Right cardiac atrium (tissue), 5 donors: ENCODE data around the gene DAB1. TPM values are rescaled to one million over a fixed set of nuclear protein-coding genes. Genes with fewer than 3 reads are reported as not detected.

Source experiments
- ATAC-seq, 2 donors: fragments of 200-7000 bp; cut with Tn5 transposase; one replicate each; pipeline versions ENCODE4 v1.8.0 to v1.9.1; 2020; ENCODE audit warnings: moderate library complexity in 2 of 2, mild to moderate bottlenecking in 1 of 2
- DNase-seq, 3 donors: peaks; one replicate each; pipeline ENCODE4 v3.0.0-alpha.2; 2020
- H3K27ac ChIP-seq: one replicate; pipeline ENCODE4 v1.5.1; 2013; ENCODE audit warnings: mild to moderate bottlenecking, low read length, control low read depth, moderate library complexity
- H3K27me3 ChIP-seq: one replicate; pipeline ENCODE4 v1.6.1; 2013; ENCODE audit not compliant: control insufficient read depth, insufficient read depth
- H3K4me1 ChIP-seq: one replicate; pipeline ENCODE4 v1.6.1; 2013; ENCODE audit warnings: low read length; ENCODE audit not compliant: control insufficient read depth, insufficient read depth
- H3K4me3 ChIP-seq: one replicate; pipeline ENCODE4 v1.5.1; 2013; ENCODE audit warnings: low read length, control low read depth
- H3K9me3 ChIP-seq: one replicate; pipeline ENCODE4 v1.6.1; 2013; ENCODE audit warnings: low read length; ENCODE audit not compliant: control insufficient read depth
- WGBS: extraction: QIAGEN DNeasy Blood & Tissue Kit; methylation state at CpG from one replicate; pipeline ENCODE4 v1.1.7; 2013; 5-methylcytosine and 5-hydroxymethylcytosine counted together
- intact Hi-C, 4 donors: fragments of 100-400 bp; cut with DNase I; formaldehyde crosslinking; loops; one replicate each; pipeline versions ENCODE4 v1.11.0 to v1.14.0; 2022 to 2023
- polyA plus RNA-seq: library from polyadenylated mRNA; stranded (reverse); fragments of 200-250 nt; gene quantifications from one replicate; pipeline ENCODE4 v1.2.3, GENCODE V29; 2013
- total RNA-seq, 4 donors: library from RNA; stranded (reverse); fragmentation: NEBNext Ultra II Directional; extraction: Animal tissue kit (Norgen Biotek cat#: 25700); gene quantifications; one replicate each; pipeline ENCODE4 v1.2.1, GENCODE V29; 2021
- donor health status: healthy with polysubstance abuse.
- donor health status: DM: no; HTN: yes; CAD: no.
- donor health status: DM: no; HTN: no; CAD: no.
- donor health status: DM: no; HTN: yes; CAD: no; lungs with severe emphysema.
- donor health status: DM: yes; HTN: yes; CAD: no.

DAB1 gene
- total and polyA plus RNA-seq, 5 donors: 2.5 to 10.8 (median 8.7) TPM

DNA sequence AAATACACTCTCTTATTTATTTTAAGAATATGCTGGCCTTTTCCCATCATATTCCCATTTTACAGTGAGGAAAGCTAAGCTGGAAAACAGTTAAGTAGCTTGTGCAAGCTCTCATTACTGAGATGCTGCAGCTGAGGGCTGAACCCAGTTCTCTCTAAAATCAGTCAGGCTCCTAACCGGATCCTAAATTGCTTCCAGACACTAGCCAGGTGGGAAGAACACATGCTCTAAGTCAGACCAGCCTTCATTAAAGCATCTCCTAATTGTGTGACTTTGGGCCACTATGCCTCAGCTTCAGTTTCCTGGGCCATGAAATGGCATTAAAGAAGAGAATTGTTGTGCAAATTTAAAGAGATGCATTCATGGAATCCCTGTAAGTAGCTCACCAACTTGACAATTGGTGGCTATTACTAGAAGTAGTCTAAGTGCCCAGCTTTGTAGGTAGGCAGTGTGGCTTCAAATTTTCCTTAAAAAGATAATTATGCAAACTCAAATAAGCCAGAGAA is 228.4 kb downstream of the DAB1 start:
- intact Hi-C loops: no loop called here
- no peak overlapping the region for H3K4me3 ChIP-seq
- H3K27ac ChIP-seq: no peak overlapping the region
- DNase-seq: no peak
- no peaks in the 10 kb centered on the region for H3K9me3 ChIP-seq
- 88% methylated on average over 1 of the region's 1 CpG for WGBS
- no peaks in the 10 kb centered on the region for H3K27me3 ChIP-seq
- ATAC-seq: no peak
- H3K4me1 ChIP-seq: no peaks in the 10 kb centered on the region

DNA sequence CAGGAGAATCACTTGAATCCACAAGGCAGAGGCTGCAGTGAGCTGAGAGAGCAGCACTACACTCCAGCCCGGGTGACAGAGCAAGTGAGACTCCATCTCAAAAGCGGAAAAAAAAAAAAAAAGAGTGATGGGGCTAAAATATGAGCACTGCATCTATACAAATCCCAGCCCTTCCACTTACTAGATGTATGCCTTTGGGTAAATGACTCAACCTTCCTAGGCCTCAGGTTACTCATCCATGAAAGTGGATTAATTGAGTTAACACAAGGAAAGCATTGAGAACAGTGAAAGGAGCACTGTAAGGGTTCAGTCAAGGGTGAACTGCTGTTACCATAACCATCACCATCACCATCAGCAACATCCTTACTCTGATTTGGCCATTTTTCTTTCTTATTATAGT is 231.6 kb downstream of the DAB1 start:
- 93% methylated on average over 2 of the region's 2 CpGs for WGBS
- DNase-seq: no peak
- H3K4me3 ChIP-seq: no peak overlapping the region
- no peaks in the 10 kb centered on the region for H3K27me3 ChIP-seq
- no peaks in the 10 kb centered on the region for H3K9me3 ChIP-seq
- ATAC-seq: no peak
- no peak overlapping the region for H3K27ac ChIP-seq
- intact Hi-C loops: no loop called here
- no peaks in the 10 kb centered on the region for H3K4me1 ChIP-seq

GRCh38 chr1:57190898-57191297 is 233.0 kb downstream of the DAB1 start:
- H3K27me3 ChIP-seq: no peaks in the 10 kb centered on the region
- WGBS: 84% methylated on average over 2 of the region's 2 CpGs
- no peak for ATAC-seq
- no peak overlapping the region for H3K4me3 ChIP-seq
- no peak overlapping the region for H3K27ac ChIP-seq
- intact Hi-C loops: no loop called here
- no peaks in the 10 kb centered on the region for H3K9me3 ChIP-seq
- DNase-seq: no peak
- no peaks in the 10 kb centered on the region for H3K4me1 ChIP-seq

- Histone ChIP-seq H3K4me1 (no peaks in the 10 kb centered on the region), H3K9me3 (no peaks in the 10 kb centered on the region), H3K27me3 (no peaks in the 10 kb centered on the region), H3K27ac (no peak overlapping the region), H3K4me3 (no peak overlapping the region)
- 73% methylated on average over 2 of the region's 2 CpGs for WGBS
- ATAC-seq: no peak
- intact Hi-C loops: no loop called here
- no peak for DNase-seq
These were observed 235.7 kb downstream of the DAB1 start for GRCh38 chr1:57188168-57188567.

- no peaks in the 10 kb centered on the region for H3K9me3 ChIP-seq
- H3K27me3 ChIP-seq: no peaks in the 10 kb centered on the region
- no peak overlapping the region for H3K27ac ChIP-seq
- WGBS: 96% methylated on average over 3 of the region's 3 CpGs
- ATAC-seq: no peak
- DNase-seq: no peak
- no peaks in the 10 kb centered on the region for H3K4me1 ChIP-seq
- no peak overlapping the region for H3K4me3 ChIP-seq
- intact Hi-C loops: no loop called here
These were observed 237.4 kb downstream of the DAB1 start for GRCh38 chr1:57186455-57186854.

DNA sequence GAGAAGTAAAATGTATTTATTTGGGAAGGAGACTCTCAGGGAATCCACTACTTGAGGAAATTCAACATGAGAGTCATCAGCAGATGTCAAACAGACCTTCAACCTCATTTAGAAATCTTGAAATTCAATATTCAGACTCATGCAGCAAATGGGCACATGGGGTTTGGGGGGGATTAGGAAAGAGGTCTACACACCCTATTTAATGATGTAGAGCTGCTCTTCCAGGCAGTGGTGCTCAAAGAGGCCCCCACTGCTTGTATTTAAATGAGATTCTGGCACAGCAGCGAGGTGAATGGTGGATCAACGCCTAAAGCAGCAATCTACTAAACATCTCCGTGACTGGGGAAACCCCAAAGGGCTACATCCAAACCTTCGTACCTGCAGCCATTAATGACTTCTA is 244.9 kb downstream of the DAB1 start:
- no peak overlapping the region for H3K27ac ChIP-seq
- no peak overlapping the region for H3K4me3 ChIP-seq
- H3K9me3 ChIP-seq: no peaks in the 10 kb centered on the region
- intact Hi-C loops: no loop called here
- WGBS: 83% methylated on average over 4 of the region's 4 CpGs
- DNase-seq (no peak), ATAC-seq (no peak)
- no peaks in the 10 kb centered on the region for H3K4me1 ChIP-seq
- no peaks in the 10 kb centered on the region for H3K27me3 ChIP-seq

DNA sequence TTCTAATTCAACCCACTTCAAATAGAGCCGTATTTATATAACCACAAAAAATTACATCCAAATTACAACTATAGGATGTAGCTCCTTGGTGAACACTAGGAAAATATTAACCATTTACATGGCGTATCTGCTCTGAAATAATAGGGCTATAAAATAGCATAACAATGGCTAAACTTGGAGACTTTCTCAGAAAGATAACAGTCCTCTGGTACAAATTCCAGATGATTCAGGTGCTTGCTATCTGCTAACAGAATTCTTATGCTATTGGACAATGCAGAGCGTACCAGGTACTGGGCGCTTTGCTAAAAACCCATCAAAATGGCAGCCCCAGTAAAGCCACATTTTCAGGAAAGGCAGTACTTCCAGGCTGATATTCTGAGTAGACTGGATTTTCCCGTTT is 248.4 kb downstream of the DAB1 start:
- no peak for DNase-seq
- no peak overlapping the region for H3K4me3 ChIP-seq
- WGBS: 91% methylated on average over 5 of the region's 5 CpGs
- no peaks in the 10 kb centered on the region for H3K9me3 ChIP-seq
- H3K27me3 ChIP-seq: no peaks in the 10 kb centered on the region
- intact Hi-C loops: no loop called here
- H3K27ac ChIP-seq: no peak overlapping the region
- no peak for ATAC-seq
- H3K4me1 ChIP-seq: no peaks in the 10 kb centered on the region

DNA sequence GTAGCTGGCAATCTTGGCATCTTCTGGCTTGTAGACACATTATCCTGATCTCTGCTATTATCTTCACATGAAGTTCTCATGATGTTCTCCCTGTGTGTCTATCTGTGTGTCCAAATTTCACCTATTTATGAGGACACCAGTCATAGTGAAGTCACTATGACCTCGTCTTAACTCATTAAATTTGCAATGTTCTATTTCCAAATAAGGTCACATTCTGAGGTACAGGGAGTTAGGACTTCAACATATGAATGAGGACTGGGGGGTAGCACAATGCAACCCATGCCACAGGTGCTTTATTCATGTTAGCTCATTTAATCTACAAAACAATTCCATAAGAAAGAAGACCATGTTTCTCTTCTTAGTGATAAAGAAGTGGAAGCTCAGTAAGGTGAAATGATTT is 251.8 kb downstream of the DAB1 start:
- intact Hi-C loops: no loop called here
- H3K4me1 ChIP-seq: no peaks in the 10 kb centered on the region
- no peaks in the 10 kb centered on the region for H3K27me3 ChIP-seq
- no peak overlapping the region for H3K4me3 ChIP-seq
- DNase-seq (no peak), ATAC-seq (no peak)
- 82% methylated on average over 1 of the region's 1 CpG for WGBS
- H3K9me3 ChIP-seq: no peaks in the 10 kb centered on the region
- no peak overlapping the region for H3K27ac ChIP-seq

DNA sequence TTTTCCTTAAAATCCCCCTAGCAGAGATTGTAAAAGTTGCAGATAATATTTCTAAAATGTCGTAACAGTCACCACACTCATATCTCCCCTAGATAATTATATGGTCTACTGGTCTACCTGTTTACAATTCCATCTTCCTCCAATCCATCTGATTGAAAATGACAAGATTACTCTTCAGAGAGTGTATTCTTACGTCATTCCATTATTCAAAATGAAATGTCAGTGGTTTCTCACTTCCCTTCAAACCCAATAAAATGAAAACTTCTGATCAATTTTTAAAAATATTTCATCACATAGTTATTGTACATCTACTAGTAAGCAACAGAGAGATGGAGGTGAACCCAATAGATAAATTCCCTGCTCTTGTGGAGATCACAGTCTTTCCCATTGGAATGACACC is 255.9 kb downstream of the DAB1 start:
- Histone ChIP-seq H3K4me1 (peaks cover 2% of the 10 kb centered on the region), H3K4me3 (no peak overlapping the region), H3K27ac (no peak overlapping the region), H3K27me3 (no peaks in the 10 kb centered on the region), H3K9me3 (no peaks in the 10 kb centered on the region)
- ATAC-seq (no peak), DNase-seq (no peak)
- intact Hi-C loops: no loop called here
- WGBS: 82% methylated on average over 2 of the region's 2 CpGs

GRCh38 chr1:57165546-57165945 is 258.3 kb downstream of the DAB1 start:
- ATAC-seq: no peak
- Histone ChIP-seq H3K27me3 (no peaks in the 10 kb centered on the region), H3K4me3 (no peak overlapping the region), H3K9me3 (no peaks in the 10 kb centered on the region), H3K27ac (no peak overlapping the region), H3K4me1 (peaks cover 2% of the 10 kb centered on the region)
- intact Hi-C loops: no loop called here
- DNase-seq: no peak
- 54% methylated on average over 1 of the region's 1 CpG for WGBS

GRCh38 chr1:57164584-57164983 is 259.3 kb downstream of the DAB1 start:
- DNase-seq: no peak
- no peak overlapping the region for H3K27ac ChIP-seq
- ATAC-seq: no peak
- H3K9me3 ChIP-seq: no peaks in the 10 kb centered on the region
- no peak overlapping the region for H3K4me3 ChIP-seq
- H3K27me3 ChIP-seq: no peaks in the 10 kb centered on the region
- 98% methylated on average over 1 of the region's 1 CpG for WGBS
- intact Hi-C loops: no loop called here
- peaks cover 2% of the 10 kb centered on the region for H3K4me1 ChIP-seq

- H3K4me3 ChIP-seq: no peak overlapping the region
- H3K4me1 ChIP-seq: peaks cover 2% of the 10 kb centered on the region
- no peaks in the 10 kb centered on the region for H3K9me3 ChIP-seq
- no peak overlapping the region for H3K27ac ChIP-seq
- no peak for ATAC-seq
- no peak for DNase-seq
- 68% methylated on average over 1 of the region's 1 CpG for WGBS
- intact Hi-C loops: no loop called here
- no peaks in the 10 kb centered on the region for H3K27me3 ChIP-seq
These were observed 260.1 kb downstream of the DAB1 start for GRCh38 chr1:57163789-57164188.
